GM12801 (cell line): Measurements from ENCODE around the gene BCAR3.

Source experiments
- CTCF ChIP-seq: IDR thresholded peaks from one replicate; pipeline ENCODE4 v1.5.1; 2011; ENCODE audit warnings: control low read depth; ENCODE audit not compliant: insufficient read length; ENCODE audit errors: extremely low read depth

BCAR3 gene

GRCh38 chr1:93713341-93713740, 31.7 kb upstream of the BCAR3 start:
- TF ChIP-seq CTCF, result no peak

GRCh38 chr1:93712741-93713140, 31.1 kb upstream of the BCAR3 start:
- no peak for TF ChIP-seq CTCF

- TF ChIP-seq CTCF, result no peak
Observed at GRCh38 chr1:93710499-93711453, 29.1 kb upstream of the BCAR3 start.

GRCh38 chr1:93708734-93709481, 27.3 kb upstream of the BCAR3 start:
- TF ChIP-seq CTCF, result no peak

GRCh38 chr1:93707956-93708355, 26.3 kb upstream of the BCAR3 start:
- TF ChIP-seq CTCF, result no peak

- TF ChIP-seq CTCF, result no peak
Observed at GRCh38 chr1:93705892-93706500, 24.4 kb upstream of the BCAR3 start.

GRCh38 chr1:93704052-93704451, 22.4 kb upstream of the BCAR3 start:
- TF ChIP-seq CTCF, result no peak
